GM19455 (cell line): ENCODE measurements around the gene PRG3.

ENCODE experiments used
- ATAC-seq: cut with Tn5 transposase; IDR thresholded peaks from one replicate; pipeline ENCODE4 v1.9.1; 2021; ENCODE audit not compliant: unreplicated experiment

PRG3 gene

GRCh38 chr11:57391539-57391938 is 10.6 kb upstream of the PRG3 start:
- ATAC-seq, result no peak

- ATAC-seq, result no peak
These were observed 10.2 kb upstream of the PRG3 start for GRCh38 chr11:57391111-57391510.

DNA sequence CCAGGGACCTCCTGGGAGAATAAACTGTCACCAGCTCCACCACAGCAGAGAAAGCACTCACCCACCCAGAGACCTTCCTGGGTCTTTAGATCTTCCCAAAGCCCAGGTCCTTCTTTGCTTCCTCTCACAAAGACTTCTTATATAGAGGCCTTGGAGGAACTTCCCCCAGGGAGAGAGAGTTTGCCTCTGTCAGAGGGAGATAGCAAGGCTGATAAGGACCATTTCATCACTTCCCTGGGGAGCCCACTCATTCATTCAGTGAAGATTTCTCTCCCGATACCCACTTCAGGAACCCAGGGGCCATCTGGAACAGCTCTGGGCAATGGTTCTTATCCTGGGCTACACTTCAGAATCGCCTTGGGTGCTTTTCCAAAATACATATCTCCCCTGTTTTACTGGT is 9.6 kb upstream of the PRG3 start, which contains the start of gene PRG2:
PRG2 (minus strand) TSS at position 116 of the 400 bp plus-strand sequence. CDS start 706 bp downstream, outside the sequence.
- no peak for ATAC-seq

DNA sequence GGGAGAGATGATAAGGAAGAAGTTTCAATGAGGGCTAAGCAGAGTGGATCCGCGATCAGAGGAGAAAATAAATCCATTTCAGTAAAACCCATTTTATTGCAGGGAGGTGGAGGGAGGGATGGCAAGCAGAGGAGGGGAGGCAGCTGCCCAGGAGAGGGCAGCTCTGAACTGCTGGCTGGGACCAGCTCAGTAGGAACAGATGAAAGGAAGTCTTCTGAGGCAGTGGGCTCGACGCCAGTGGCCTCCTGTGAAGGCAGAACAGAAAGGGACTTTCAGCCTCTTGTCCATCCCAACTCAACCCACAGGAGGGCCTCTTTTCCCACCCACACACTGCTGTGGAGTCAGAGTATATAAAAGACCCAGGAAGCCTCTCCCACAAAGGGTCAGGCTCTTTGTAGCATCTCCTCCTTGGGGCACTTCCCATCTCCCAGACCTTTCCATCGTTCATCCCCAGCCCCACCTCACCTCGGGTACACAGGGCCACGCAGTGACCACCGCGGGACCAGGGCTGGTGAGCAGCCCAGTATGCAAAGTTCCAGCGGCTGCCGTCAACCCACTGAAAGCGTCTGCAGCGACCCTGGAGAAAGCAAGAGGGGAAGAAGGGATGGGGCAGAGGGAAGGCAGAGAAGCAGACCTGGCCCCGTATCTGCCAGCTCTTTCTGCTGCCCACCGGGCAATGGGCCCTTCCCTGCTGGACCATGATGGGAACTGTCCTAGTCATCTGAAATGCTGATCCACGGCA is 6.5 kb upstream of the PRG3 start:
- no peak for ATAC-seq

- no peak for ATAC-seq
These were observed 5.4 kb upstream of the PRG3 start for GRCh38 chr11:57386178-57386940.

DNA sequence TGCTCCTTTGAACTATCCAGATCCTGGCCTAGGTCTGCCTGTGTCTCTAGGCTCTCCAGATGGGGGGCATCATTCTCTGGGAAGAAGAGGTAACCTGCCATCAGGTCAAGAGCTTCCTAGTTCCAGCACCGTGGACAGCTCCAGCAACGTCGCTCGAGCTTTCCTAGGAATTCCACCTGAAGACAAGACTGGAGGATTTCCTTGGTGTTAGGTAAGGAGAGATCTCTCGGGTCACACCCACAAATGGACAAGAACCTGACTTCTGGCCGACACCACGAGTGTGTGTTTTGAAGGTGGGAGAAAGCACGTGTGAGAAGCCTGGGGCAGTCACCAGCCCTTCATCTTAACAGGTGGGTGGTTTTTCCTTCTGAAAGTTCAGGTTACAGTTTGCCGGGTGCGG is 1.2 kb downstream of the PRG3 start:
- no peak for ATAC-seq

DNA sequence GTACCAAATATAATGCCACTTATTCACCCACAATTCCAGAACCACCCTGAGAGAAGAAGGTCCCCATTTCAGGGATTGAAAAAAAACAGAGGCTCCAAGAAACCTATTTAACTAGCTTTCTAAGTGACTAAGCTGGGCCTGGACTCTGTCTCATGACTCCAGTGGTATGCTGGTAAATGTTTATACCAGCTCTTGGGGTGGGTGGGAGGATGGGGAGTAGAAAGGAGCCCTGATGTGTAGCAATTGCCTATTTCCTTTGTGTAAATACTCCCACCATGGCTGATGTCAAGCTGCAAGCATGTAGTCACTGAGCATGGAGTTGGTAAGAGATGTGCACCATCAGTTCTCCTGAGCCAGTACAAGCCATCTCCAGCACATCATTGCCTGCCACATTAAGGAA is 2.8 kb downstream of the PRG3 start:
- ATAC-seq, result no peak

DNA sequence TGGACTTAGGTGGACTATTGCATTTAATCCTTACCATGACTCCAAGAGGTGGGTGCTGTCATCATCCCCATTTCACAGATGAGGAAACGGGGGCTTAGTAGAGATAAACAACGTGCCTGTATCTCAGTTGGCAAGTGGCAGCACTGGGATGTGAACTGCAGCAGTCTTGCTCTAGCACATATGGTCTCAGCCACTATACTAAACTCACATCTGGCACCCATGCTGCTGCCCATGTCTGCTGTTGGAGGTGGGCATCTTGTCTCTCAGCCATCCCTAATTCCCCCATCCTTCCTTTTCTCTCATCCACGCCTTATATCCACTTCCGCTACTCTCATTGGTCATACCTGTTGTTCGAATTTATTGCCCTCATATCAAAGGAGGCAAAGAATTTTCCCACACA is 3.8 kb downstream of the PRG3 start:
- no peak for ATAC-seq

GRCh38 chr11:57376095-57377090 is 4.6 kb downstream of the PRG3 start:
- no peak for ATAC-seq

- ATAC-seq, result no peak
These were observed 5.5 kb downstream of the PRG3 start for GRCh38 chr11:57375490-57375889.

DNA sequence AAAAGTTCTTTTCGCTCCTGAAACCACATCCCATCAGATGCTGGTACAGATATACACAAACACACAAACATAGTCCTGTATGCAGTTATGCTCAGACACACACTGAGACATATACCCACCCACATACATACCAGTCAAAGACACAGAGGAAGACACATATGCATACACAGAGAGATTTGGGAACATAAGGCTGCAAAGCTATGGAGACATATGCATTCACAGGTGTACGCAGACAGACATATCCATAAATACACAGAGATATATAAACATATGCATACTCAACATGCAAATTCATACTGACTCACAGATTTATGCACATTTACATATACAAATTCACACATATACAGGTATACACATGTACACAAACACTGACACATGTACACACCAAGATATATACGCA is 6.0 kb downstream of the PRG3 start:
- ATAC-seq, result no peak

- no peak for ATAC-seq
These were observed 7.8 kb downstream of the PRG3 start for GRCh38 chr11:57373146-57373545.

- ATAC-seq, result no peak
These were observed 10.0 kb downstream of the PRG3 start for GRCh38 chr11:57370941-57371340.

DNA sequence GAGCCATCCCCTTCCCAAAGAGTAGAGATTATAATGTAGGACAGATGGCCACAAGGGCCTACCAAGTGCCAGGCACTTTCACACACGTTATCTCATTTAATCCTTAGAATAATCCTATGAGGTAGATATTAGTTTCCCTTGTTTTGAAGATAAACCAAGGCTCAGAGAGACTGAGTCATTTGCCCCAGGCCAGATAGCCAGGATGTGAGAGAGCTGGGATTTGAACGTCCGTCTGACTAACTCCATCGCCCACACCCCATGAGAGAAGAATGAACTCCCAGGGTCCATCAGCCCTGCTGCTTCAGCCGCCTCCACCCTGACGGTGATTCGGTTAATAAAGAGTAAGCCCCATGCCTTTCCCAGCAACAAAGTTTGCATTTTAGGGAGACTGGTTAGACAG is 10.7 kb downstream of the PRG3 start:
- no peak for ATAC-seq

DNA sequence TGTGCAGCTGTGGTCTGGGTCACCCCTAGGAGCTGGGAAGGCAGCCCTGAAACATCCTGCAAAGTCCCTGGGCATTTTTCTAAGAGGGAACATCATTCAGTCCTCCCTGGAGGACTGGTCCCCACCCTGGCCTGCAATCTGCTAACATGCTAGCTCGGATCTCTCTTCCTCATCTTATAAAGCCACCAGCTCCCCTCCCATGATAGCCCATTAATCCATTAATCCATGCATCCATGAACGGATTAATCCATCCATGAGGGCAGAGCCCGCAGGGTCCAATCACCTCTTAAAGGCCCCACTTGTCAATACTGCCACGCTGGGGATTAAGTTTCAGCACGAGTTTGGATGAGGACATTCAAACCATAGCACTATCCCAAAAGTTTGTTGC is 12.1 kb downstream of the PRG3 start:
- ATAC-seq, result no peak

- ATAC-seq, result no peak
These were observed 12.7 kb downstream of the PRG3 start for GRCh38 chr11:57368106-57368844.

DNA sequence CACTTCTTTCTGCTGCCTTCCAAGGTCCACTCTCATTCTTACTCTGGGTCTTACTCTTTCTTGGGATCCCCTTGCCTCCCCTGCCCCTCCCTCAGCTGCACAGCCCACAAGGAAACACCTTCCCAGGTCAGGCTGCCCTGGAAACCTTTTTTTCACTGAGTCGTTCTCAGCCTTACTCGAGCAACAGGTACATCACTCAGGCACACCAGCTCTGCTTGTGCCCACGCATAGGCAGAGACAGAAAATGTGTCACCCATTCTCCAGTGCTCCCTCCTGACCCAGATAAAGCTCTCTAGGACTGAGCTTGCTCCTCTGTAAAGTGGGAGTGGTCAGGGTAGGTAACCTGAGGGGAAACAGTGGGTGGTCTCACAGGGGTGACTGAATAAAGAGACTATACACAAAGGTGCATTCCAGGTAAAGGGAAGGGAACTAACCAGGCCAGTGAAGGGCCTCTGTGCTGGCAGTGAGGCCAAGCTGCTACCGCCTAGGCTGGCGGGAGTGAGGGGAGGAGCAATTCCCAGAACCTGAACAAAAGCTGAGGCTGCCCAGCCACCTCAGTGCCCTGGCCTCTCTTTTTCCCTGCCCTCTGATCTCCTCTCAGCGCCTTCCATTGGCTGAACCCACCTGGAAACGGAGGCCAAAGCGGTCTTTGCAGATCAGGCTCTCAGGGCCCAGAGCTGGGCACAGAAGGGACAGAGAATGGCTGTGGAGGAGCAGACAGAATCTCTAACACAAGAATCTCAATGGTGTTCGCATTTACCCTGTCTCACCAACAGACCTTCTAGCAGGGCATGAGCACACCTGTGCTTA is 15.9 kb downstream of the PRG3 start:
- no peak for ATAC-seq

GRCh38 chr11:57363131-57364080 is 17.5 kb downstream of the PRG3 start:
- no peak for ATAC-seq

GRCh38 chr11:57361926-57362325 is 19.0 kb downstream of the PRG3 start:
- ATAC-seq, result no peak
